ENCODE results near the gene SMTNL2. TPM values are rescaled to one million over a fixed set of nuclear protein-coding genes. Genes with fewer than 3 reads are reported as not detected.

The SMTNL2 gene
- 10 to 100 TPM; 56.2 to 60.1 (median 57.6) TPM for polyA plus RNA-seq (ENCODE audit: insufficient read length in 3 of 3)
- long read RNA-seq, donor 1, transcript SMTNL2-202 (8 exons, 2,280 nt) = major isoform, 8 of 24 reads
- long read RNA-seq, donor 1, partial matches to known transcripts = 16 of 24 reads
- long read RNA-seq, donor 1, other reads (novel, unspliced or antisense) = 0 of 24 reads
- long read RNA-seq, donor 2, transcript SMTNL2-202 (8 exons, 2,280 nt) = major isoform, 11 of 11 reads
- long read RNA-seq, donor 2, partial matches to known transcripts = 0 of 11 reads
- long read RNA-seq, donor 2, other reads (novel, unspliced or antisense) = 0 of 11 reads
- long read RNA-seq, donor 3, transcript SMTNL2-202 (8 exons, 2,280 nt) = major isoform, 17 of 17 reads
- long read RNA-seq, donor 3, partial matches to known transcripts = 0 of 17 reads
- long read RNA-seq, donor 3, other reads (novel, unspliced or antisense) = 0 of 17 reads
- long read RNA-seq, donor 4, transcript SMTNL2-202 (8 exons, 2,280 nt) = major isoform, 10 of 11 reads
- long read RNA-seq, donor 4, partial matches to known transcripts = 0 of 11 reads
- long read RNA-seq, donor 4, other reads (novel, unspliced or antisense) = 0 of 11 reads
- long read RNA-seq, donor 5 = 0 reads
- long read RNA-seq, donor 6, transcript SMTNL2-202 (8 exons, 2,280 nt) = major isoform, 13 of 25 reads
- long read RNA-seq, donor 6, partial matches to known transcripts = 11 of 25 reads
- long read RNA-seq, donor 6, other reads (novel, unspliced or antisense) = 0 of 25 reads
- long read RNA-seq, donor 7, transcript SMTNL2-202 (8 exons, 2,280 nt) = major isoform, 8 of 27 reads
- long read RNA-seq, donor 7, partial matches to known transcripts = 18 of 27 reads
- long read RNA-seq, donor 7, other reads (novel, unspliced or antisense) = 0 of 27 reads
- long read RNA-seq, donor 8 = 0 reads
- long read RNA-seq, donor 9, transcript SMTNL2-202 (8 exons, 2,280 nt) = major isoform, 8 of 8 reads
- long read RNA-seq, donor 9, partial matches to known transcripts = 0 of 8 reads
- long read RNA-seq, donor 9, other reads (novel, unspliced or antisense) = 0 of 8 reads
- long read RNA-seq, donor 10, transcript SMTNL2-202 (8 exons, 2,280 nt) = major isoform, 14 of 23 reads
- long read RNA-seq, donor 10, partial matches to known transcripts = 9 of 23 reads
- long read RNA-seq, donor 10, other reads (novel, unspliced or antisense) = 0 of 23 reads
- long read RNA-seq, donor 11, transcript SMTNL2-202 (8 exons, 2,280 nt) = major isoform, 12 of 22 reads
- long read RNA-seq, donor 11, partial matches to known transcripts = 10 of 22 reads
- long read RNA-seq, donor 11, other reads (novel, unspliced or antisense) = 0 of 22 reads
- long read RNA-seq, donor 12, partial matches to known transcripts = 0 of 4 reads
- long read RNA-seq, donor 12, other reads (novel, unspliced or antisense) = 0 of 4 reads
- long read RNA-seq, donor 13 = 0 reads
- long read RNA-seq, donor 14, partial matches to known transcripts = 6 of 9 reads
- long read RNA-seq, donor 14, other reads (novel, unspliced or antisense) = 0 of 9 reads
- long read RNA-seq, donor 15, partial matches to known transcripts = 8 of 12 reads
- long read RNA-seq, donor 15, other reads (novel, unspliced or antisense) = 0 of 12 reads
- long read RNA-seq, donor 16, transcript SMTNL2-202 (8 exons, 2,280 nt) = major isoform, 38 of 71 reads
- long read RNA-seq, donor 16, partial matches to known transcripts = 25 of 71 reads
- long read RNA-seq, donor 16, other reads (novel, unspliced or antisense) = 6 of 71 reads

DNA sequence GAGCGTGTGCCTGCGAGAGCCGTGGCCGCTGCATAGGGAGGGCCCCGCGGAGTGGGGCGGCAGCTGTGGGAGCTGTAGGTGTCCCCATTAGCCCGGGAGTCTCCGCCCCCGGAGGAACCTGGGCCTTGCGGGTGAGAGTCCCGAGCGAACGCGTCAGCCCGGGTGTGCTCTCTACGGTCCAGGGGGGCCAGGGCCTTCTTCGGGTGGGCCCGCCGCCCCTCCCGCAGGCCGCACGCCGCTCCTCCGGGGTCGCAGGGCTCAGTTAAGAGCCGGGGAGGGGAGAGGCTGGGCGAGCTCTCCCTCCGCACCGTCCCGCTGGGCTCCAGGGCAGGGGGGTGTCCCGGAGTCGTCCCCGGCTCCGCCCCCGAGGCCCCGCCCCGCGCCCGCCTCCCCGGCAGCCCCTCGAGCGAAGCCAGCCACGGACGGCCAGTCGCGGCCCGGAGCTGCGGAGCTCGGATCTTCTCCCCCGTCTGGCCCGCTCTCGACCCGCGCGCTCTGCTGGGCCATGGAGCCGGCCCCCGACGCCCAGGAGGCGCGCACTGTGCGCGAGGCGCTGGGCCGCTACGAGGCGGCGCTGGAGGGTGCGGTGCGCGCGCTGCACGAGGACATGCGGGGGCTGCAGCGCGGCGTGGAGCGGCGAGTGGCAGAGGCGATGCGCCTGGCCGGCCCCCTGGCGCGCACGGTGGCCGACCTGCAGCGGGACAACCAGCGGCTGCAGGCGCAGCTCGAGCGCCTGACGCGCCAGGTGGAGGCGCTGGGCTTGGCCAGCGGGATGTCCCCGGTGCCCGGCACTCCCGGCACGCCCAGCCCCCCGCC is at the start of gene SMTNL2:
TSS of gene SMTNL2 (plus strand) at position 429 of the 816 bp plus-strand sequence. CDS start at position 506, 77 bp downstream.
- peak in 3 of 11 donors; percentile 70 to 77 (median 72) for DNase-seq (ENCODE audit: extremely low read depth in 1 of 11, low read depth in 9 of 11, low spot score in 4 of 11)

DNA sequence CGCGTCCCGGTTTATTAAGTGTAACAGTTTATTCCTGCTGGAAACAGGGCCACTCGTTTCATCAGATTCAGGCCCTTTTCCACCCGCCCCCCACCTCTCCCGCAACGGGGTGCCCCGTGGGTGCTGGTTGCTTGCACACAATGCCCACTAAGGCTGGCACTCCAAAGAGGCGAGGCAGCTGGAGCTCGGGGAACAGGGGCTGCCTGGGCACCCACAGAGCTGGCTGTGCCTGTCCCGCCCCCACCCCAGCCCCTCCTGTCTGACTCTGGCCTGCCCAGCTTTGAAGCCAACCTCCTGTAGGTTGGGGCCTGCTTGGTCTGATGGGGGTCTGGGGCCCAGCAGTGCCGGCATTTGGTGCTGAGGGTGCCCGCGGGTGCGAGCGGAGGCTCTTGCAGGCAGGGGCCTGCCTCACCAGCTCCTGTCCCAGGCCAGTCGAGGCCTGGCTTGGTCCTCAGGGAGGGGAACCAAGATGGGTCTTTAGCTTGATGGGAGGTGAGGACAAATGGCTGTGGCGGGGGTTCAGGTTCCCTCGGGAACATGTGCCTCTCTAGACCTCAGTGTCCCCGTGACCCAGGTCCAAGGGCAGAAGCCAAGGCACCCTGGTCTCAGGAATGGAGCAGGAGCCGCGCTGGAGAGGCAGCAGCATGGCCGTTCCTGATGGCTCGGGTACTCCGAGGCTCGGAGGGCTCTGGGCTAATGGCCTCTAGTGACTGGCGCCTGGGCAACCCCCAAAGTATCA is 49.2 kb upstream of the SMTNL2 start:
- no peak for DNase-seq (ENCODE audit: extremely low read depth in 1 of 11, low read depth in 9 of 11, low spot score in 4 of 11)

DNA sequence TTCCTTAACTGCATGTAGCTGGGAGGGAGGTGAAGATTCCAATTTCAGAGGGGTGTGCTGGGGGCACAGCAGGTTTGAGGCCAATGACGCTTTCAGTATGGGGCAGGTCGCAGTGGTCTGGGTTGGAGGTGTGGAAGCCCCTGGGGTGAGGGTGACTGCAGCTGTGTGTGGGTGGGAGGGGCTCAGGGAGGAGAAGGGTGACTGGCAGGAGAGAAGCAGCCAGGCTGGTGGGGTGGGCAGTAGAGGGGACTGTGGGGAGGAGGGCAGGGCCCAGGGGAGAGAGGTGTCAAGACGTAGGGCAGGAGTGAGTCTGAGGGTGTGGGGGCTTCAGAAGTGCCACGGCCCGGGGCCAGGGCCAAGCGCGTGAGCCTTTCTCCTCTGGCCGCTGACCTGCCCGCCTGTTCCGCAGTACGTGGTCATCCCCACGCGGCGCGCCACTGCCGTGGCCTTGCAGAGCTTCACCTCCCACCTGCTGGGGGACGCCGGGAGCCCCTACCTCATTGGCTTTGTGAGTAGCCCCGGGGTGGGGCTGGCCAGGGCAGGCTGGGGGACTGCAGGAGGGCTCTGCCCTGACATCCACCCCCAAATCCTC is 48.6 kb upstream of the SMTNL2 start:
- DNase-seq (ENCODE audit: extremely low read depth in 1 of 11, low read depth in 9 of 11, low spot score in 4 of 11) = no peak

DNA sequence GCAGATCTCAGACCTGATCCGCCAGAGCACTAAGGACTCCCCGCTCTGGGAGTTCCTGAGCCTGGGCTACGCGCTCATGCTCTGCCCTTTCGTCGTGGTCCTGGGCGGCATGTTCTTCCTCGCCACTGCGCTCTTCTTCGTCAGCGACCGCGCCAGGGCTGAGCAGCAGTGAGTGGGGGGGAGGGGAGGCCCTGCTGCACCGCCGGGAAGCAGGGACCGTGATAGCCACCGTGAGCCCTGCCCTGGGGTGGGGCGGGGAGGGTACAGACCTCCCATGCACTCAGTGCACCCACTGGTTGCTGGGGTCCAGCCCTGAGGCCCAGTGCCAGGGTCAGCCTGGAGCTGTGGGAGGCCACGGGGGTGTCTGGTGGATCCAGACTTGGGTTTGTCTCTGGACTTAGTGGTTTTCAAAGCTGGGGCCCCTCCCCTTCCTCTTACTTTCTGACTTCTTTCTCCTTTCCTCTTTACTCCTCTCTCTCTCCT is 48.0 kb upstream of the SMTNL2 start:
- DNase-seq (ENCODE audit: extremely low read depth in 1 of 11, low read depth in 9 of 11, low spot score in 4 of 11) = no peak

DNA sequence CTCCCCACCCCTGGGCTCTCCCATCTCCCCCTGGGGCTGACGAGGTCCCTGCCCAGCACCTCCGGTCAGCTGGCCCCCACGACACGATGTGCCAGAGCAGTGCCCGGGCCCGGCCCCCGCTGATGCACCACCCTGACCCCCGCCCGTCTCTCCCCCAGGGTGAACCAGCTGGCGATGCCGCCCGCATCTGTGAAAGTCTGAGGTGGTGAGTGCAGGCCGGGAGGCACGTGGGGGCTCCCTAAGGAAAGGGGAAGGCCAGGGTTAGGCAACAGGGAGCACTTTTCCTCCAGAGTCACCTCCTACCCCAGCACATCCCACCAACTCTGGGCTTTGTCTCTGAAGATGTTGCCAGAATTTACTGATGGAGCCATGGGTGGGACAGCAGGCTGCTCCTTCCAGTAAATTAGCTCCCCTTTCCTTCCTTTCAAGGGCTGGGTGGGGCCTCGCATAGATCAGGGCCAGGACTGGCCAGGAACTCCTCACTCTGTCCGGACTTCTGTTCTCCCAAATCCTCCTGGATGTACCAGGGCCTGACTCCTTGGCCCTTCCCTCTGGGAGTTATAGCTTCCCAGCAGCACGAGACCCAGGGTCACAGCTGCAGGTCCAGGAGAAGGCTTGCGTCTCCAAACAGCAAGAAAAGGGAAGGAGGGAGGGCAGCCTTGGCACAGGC is 47.5 kb upstream of the SMTNL2 start:
- no peak for DNase-seq (ENCODE audit: extremely low read depth in 1 of 11, low read depth in 9 of 11, low spot score in 4 of 11)

DNA sequence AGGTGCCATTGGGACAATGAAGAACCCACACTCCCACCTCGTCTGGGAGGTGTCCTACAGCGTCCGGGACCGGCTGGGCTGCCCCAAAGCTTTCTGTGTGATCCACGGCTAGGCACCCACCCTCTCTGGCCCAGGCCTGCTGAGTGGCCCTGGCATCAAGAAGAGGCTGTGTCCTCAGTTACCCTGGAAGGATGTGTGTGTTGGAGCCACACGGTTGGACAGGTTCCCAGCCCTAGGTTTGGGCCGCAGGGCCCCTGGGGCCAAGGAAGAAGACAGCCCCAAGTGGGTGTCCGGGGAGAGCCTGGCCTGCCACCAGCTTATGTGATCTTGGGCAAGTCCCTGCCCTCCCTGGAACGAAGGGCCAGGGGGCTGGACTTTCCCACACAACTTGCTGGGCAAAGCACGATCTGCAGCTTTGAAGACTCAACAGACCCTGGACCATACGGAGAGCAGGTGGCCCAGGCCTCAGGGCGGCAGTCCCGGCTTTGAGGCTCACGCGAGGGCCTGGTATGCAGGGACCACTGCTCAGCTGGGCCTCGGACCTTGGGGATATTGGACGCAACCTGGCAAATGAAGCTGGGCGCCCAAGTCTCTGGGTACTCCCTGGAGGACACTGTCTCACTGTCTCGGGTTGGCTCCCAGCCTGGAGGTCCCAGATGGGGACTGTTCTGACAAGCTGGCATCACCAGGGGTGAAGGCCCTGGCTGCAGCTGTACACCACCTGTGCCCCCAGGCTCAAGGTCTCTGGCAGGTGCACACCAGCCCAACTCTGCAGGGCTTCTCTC is 46.7 kb upstream of the SMTNL2 start:
- DNase-seq (ENCODE audit: extremely low read depth in 1 of 11, low read depth in 9 of 11, low spot score in 4 of 11) = no peak

DNA sequence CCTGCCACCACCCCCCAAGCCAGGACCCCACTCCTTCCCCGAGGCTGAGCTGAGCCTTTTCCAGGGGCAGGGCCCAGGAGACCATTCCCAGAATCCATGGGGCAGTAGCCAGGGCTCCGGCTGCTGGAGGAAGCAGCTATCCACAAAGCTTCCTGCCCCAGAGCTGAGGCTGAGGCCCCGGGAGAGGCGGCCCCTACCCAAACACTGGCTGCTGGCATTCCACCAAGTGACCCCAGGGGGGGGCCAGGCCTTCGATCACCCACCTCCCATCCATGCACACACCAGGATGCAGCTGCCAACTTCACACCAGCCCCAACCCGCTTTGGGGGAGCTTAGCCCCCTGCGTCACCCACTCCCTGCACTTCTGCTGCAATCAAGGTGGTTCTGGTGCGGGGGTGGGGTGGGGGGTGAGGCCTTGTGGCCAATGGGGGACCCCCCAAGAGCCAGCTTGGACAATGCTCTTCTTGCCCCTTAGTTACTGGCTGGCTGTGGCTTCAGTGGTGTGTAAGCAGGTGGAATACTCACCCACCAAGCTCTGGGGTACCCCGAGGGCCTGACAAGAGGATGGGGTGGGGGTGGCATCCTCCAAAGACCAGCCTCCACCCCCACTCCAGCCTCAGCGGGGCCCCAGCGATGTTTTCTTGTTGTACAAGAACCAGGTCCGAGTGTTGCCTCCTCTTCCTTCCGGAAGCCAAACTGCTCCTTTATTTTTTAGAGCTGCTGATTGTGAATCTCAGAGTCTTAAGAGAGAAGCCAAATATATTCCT is 45.9 kb upstream of the SMTNL2 start:
- DNase-seq (ENCODE audit: extremely low read depth in 1 of 11, low read depth in 9 of 11, low spot score in 4 of 11) = no peak

DNA sequence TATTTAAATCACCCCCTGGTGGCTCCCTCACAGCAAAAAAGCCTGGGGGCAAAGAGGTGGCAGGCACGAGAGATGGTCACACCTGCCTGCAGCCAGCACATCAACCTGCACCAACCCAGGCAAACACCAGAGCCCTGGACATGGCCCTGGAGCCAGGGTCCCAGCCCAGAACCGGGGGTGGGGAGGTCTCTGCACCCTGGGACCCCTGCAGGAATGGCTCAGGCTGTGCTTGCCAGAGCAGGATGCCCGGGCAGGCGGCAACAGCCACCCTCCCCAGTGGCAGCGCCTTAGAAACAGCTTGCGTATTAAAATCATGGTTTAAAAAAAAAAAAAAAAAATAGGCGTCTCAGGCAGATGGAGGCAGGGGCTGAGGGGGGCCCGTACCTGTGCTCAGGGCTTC is 45.3 kb upstream of the SMTNL2 start:
- no peak for DNase-seq (ENCODE audit: extremely low read depth in 1 of 11, low read depth in 9 of 11, low spot score in 4 of 11)

DNA sequence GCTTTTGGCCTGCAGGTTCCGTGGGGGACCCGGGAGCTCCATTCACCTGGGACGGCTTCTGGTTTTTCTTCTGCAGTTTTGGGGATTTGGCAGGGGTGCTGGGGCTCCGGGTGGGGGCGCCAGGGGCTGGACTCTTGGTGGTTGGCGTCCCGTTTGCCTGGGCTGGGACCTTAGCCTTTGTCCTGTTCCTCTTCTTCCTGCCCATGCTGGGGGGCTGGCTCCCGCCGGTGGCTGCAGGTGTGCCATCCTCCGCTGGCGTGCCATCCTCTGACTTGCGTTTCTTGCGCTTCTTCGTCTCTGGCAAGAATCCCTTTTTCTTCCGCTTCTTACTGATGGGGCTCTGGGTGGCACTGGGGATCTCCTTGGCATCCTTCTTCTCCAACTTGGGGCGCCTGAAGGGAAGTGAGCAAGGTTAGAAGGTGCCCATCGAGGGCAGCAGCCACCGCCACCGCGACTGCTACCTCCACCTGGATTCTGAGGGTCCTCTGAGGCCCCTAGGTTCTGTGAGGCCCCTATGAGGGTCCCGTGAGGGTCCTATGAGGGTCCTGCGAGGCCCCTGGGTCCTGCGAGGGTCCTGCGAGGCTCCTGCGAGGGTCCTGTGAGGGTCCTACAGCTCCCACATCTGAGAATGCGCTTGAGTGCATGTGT is 44.6 kb upstream of the SMTNL2 start:
- no peak for DNase-seq (ENCODE audit: extremely low read depth in 1 of 11, low read depth in 9 of 11, low spot score in 4 of 11)

DNA sequence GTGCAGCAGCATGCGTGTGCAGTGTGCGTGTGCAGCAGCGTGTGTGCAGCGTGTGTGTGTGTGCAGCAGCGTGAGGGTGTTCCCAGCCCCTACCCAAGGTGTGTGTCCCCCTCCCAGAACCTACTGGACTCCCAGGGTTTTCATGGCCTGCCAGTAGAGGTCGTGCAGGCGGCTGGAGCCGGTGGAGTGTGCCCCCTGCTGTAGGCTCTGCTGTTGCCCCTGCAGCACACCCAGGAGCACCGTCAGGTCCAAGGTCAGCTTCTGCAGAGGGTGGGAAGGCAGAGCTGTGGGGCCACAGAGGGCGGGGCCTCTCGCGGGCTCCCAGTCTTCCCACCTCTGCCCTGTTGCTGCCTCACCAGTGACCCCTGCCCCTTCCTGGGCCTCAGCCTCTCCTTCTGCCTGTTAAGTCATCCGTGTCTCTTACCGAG is 44.1 kb upstream of the SMTNL2 start:
- DNase-seq (ENCODE audit: extremely low read depth in 1 of 11, low read depth in 9 of 11, low spot score in 4 of 11) = no peak

DNA sequence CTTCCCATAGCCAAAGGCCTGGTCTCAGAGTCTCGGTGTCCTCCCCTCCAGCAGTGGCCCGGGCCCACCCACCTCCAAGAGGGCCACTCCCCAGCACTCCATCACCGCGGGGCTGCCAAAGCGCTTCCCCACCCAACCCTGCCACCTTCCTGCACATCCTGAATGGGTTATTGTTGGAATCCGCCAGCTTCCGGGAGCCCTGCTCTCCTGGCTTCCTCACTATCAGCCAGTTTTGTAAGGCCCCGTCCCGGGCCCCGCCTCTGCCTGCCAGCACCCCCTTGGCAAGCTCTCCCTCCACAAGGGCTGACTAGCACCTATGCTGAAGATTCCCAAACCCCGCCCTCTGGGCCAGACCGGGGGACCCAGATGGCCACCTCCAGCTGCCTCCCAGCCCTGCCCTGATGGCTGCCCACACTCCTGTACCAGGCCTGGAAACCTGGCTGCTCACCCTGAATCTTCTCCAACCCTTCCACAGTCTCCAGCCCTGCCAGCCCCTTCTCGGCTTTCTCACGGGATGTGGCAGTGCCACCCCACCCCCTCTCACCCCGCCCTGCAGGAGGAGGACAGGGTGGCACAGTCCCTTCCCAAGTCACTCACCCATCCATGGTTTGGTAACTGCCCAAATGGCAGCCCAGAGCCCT is 43.5 kb upstream of the SMTNL2 start:
- no peak for DNase-seq (ENCODE audit: extremely low read depth in 1 of 11, low read depth in 9 of 11, low spot score in 4 of 11)

DNA sequence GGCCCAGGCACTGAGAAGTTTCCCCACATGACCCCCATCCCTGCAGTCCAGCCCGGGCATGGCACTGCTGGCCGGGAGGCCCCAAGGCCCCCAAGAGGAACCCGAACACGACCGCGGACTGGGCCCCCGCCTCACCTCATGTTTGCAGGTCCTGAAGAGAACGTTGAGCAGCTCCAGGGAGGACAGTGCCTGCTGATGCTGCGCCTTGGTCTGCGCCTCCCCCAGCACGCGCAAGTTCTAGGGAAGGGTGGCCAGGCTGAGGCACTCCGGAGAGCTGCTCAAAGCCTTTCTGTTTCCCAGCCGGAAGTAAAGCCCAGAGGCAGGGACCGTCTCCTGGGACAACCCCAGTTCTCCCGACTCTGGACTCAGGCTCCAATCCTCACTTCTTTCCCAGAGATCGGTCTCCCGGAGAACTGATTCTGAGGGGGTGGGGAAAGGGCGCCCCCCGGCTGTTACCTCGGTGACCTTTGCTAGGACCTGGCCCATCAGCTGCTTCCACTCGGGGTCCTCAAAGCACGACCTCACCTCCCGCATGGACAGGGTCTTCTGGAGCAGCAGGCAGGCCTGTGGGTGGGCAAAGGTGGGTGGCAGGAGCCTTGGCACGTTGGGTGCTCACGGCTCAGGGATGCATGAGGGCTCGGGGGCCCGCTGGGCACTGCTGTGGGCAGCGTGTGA is 42.9 kb upstream of the SMTNL2 start:
- no peak for DNase-seq (ENCODE audit: extremely low read depth in 1 of 11, low read depth in 9 of 11, low spot score in 4 of 11)
